ENCODE measurements around the gene RTN1. TPM values are rescaled to one million over a fixed set of nuclear protein-coding genes. Genes with fewer than 3 reads are reported as not detected.

RTN1 gene
- total RNA-seq, 2 experiments from 2014 or later = 0.14 TPM; not detected in 1

GRCh38 chr14:59869381-59870255 lies 958 bp downstream of the RTN1 start:
- Histone ChIP-seq H3K36me3 (ENCODE audit: insufficient read depth, low read length) (no peaks in the 10 kb centered on the region), H3K4me1 (ENCODE audit: insufficient read depth, low read length) (peaks cover 16% of the 10 kb centered on the region), H3K4me3 (ENCODE audit: low read length) (peak overlapping the region; percentile 27), H3K27ac (ENCODE audit: low read depth in 1 of 2, low read length in 2 of 2) (no peak overlapping the region), H3K27me3 (ENCODE audit: control insufficient read depth in 1 of 2, insufficient read depth in 2 of 2, low read length in 2 of 2) (peaks cover 23 to 53% of the 10 kb centered on the region in 2 experiments), H3K9me3 (ENCODE audit: control insufficient read depth in 1 of 2, insufficient read depth in 1 of 2, low read length in 2 of 2) (peaks cover 0 to 14% of the 10 kb centered on the region in 2 experiments)
- no peak overlapping the region for H3K27ac Mint-ChIP-seq
- H3K9me3 Mint-ChIP-seq = peaks cover 1% of the 10 kb centered on the region
- peaks cover 66% of the 10 kb centered on the region for H3K27me3 Mint-ChIP-seq
- H3K4me3 Mint-ChIP-seq = peak overlapping the region; percentile 15
- H3K4me1 Mint-ChIP-seq (ENCODE audit: low read depth) = no peaks in the 10 kb centered on the region
- ChIA-PET POLR2A (no interaction called here), CTCF (no interaction called here)
- ATAC-seq (ENCODE audit: poor library complexity) (no peak), DNase-seq (no peak)
- intact Hi-C loops (cut with DNase I, micrococcal nuclease) = no loop called here
- TF ChIP-seq, protein P1, sequence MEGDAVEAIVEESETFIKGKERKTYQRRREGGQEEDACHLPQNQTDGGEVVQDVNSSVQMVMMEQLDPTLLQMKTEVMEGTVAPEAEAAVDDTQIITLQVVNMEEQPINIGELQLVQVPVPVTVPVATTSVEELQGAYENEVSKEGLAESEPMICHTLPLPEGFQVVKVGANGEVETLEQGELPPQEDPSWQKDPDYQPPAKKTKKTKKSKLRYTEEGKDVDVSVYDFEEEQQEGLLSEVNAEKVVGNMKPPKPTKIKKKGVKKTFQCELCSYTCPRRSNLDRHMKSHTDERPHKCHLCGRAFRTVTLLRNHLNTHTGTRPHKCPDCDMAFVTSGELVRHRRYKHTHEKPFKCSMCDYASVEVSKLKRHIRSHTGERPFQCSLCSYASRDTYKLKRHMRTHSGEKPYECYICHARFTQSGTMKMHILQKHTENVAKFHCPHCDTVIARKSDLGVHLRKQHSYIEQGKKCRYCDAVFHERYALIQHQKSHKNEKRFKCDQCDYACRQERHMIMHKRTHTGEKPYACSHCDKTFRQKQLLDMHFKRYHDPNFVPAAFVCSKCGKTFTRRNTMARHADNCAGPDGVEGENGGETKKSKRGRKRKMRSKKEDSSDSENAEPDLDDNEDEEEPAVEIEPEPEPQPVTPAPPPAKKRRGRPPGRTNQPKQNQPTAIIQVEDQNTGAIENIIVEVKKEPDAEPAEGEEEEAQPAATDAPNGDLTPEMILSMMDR (IDR thresholded peaks at IDR 0.05) = no peak
- no peaks in the 10 kb centered on the region for H3K36me3 Mint-ChIP-seq (ENCODE audit: low read depth)

DNA sequence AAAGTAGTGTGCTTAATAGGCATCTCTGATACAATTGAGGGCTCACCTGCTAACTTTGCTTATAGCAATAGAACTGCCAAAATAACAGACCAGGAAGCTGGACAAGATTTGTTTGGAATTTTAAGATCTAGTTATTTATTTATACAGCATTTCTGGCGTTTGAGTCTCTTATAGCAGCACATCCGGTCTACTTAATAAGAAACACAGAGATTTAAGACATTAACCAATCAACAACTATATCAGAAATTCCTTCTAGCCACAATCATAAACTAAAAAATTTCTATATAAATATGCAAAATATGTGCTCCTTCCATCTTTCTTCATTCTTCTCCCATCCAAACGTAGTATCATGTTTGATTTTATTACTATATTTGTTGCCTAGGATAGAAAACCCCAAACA lies 2.6 kb downstream of the RTN1 start:
- no peaks in the 10 kb centered on the region for H3K4me1 Mint-ChIP-seq (ENCODE audit: low read depth)
- ChIA-PET POLR2A (no interaction called here), CTCF (no interaction called here)
- intact Hi-C loops (cut with DNase I, micrococcal nuclease) = no loop called here
- DNase-seq = no peak
- Histone ChIP-seq H3K4me1 (ENCODE audit: insufficient read depth, low read length) (peaks cover 16% of the 10 kb centered on the region), H3K27me3 (ENCODE audit: control insufficient read depth in 1 of 2, insufficient read depth in 2 of 2, low read length in 2 of 2) (peaks cover 23 to 53% of the 10 kb centered on the region in 2 experiments), H3K4me3 (ENCODE audit: low read length) (no peak overlapping the region), H3K27ac (ENCODE audit: low read depth in 1 of 2, low read length in 2 of 2) (no peak overlapping the region), H3K36me3 (ENCODE audit: insufficient read depth, low read length) (no peaks in the 10 kb centered on the region), H3K9me3 (ENCODE audit: control insufficient read depth in 1 of 2, insufficient read depth in 1 of 2, low read length in 2 of 2) (peaks cover 0 to 14% of the 10 kb centered on the region in 2 experiments)
- ATAC-seq (ENCODE audit: poor library complexity) = no peak
- TF ChIP-seq, protein P1 (IDR thresholded peaks at IDR 0.05) = no peak
- no peaks in the 10 kb centered on the region for H3K9me3 Mint-ChIP-seq
- H3K27ac Mint-ChIP-seq = no peak overlapping the region
- no peak overlapping the region for H3K4me3 Mint-ChIP-seq
- H3K27me3 Mint-ChIP-seq = peaks cover 50% of the 10 kb centered on the region
- H3K36me3 Mint-ChIP-seq (ENCODE audit: low read depth) = no peaks in the 10 kb centered on the region

DNA sequence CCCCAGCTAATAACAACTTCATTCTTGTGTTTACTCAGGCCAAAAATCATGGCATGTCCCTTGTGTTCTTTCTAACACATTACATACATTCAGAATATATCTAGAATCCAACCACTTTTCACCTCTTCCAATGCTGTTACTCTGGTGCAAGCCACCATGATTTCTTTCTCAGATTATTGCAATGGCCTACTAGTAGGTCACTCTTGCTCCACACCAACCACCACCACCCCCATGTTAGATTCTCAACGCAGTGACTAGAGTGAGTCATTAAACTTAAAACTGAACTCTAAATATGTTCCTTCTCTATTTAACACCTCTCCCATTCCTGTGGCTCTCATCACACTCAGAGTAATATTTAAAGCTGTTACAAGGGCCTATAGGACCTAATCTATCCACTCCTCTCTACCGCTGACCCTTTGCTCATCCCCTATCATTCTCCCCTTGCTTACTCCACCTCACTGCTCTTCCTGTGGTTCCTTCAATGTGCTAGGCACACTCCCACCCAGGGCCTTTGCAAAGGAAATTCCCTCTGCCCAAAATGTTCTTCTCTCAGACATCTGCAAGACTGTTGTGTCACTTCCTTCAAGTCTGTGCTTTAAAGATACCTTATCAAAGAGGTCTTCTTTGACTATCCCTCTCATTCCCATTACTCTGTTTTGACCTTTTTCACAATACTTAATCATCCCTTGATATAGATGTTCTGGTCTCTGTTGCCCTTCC lies 6.6 kb downstream of the RTN1 start:
- Mint-ChIP-seq H3K27ac (no peak overlapping the region), H3K27me3 (peaks cover 22% of the 10 kb centered on the region), H3K36me3 (ENCODE audit: low read depth) (no peaks in the 10 kb centered on the region), H3K4me1 (ENCODE audit: low read depth) (no peaks in the 10 kb centered on the region), H3K9me3 (peaks cover 3% of the 10 kb centered on the region), H3K4me3 (no peak overlapping the region)
- ATAC-seq (ENCODE audit: poor library complexity) = no peak
- no peak overlapping the region for H3K27ac ChIP-seq (ENCODE audit: low read depth in 1 of 2, low read length in 2 of 2)
- intact Hi-C loops (cut with DNase I, micrococcal nuclease) = no loop called here
- ChIA-PET CTCF (no interaction called here), POLR2A (no interaction called here)
- H3K36me3 ChIP-seq (ENCODE audit: insufficient read depth, low read length) = no peaks in the 10 kb centered on the region
- no peaks in the 10 kb centered on the region for H3K4me1 ChIP-seq (ENCODE audit: insufficient read depth, low read length)
- TF ChIP-seq, protein P1 (IDR thresholded peaks at IDR 0.05) = no peak
- peaks cover 0 to 7% of the 10 kb centered on the region in 2 experiments for H3K9me3 ChIP-seq (ENCODE audit: control insufficient read depth in 1 of 2, insufficient read depth in 1 of 2, low read length in 2 of 2)
- peaks cover 6 to 15% of the 10 kb centered on the region in 2 experiments for H3K27me3 ChIP-seq (ENCODE audit: control insufficient read depth in 1 of 2, insufficient read depth in 2 of 2, low read length in 2 of 2)
- no peak for DNase-seq
- no peak overlapping the region for H3K4me3 ChIP-seq (ENCODE audit: low read length)
